NCI-H187 (cell line): ENCODE measurements around the gene CC2D1A.
"Not testable (repeated sequence)": the region's sequence is repeated elsewhere in the genome, so short reads cannot be mapped to it uniquely, and the experiment has no call there.

ENCODE experiments used
- DNase-seq, 2 experiments: peaks; one replicate each; lab custom pipeline; 2025; lab: John Stamatoyannopoulos, UW

The CC2D1A gene

GRCh38 chr19:13908674-13909073 lies 2.7 kb downstream of the CC2D1A start:
- no peak for DNase-seq

DNA sequence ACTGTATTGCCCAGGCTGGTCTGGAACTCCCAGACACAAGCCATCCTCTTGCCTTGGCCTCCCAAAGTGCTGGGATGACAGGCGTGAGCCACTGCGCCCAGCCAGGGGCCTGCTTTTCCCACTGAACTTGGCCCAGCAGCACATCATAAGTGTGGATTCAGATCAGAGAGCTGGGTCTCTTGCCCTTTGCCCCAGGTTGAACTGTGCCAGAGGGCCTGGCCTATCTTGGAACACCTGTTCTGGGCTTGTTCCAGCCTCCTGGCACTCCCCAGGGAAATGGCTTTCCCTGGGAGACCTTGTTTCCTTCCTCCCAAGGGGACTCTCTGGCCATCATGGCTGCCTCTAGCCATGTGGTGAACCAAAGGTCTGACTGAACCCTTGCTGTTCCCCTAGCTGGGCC lies 3.4 kb downstream of the CC2D1A start:
- no peak for DNase-seq

DNA sequence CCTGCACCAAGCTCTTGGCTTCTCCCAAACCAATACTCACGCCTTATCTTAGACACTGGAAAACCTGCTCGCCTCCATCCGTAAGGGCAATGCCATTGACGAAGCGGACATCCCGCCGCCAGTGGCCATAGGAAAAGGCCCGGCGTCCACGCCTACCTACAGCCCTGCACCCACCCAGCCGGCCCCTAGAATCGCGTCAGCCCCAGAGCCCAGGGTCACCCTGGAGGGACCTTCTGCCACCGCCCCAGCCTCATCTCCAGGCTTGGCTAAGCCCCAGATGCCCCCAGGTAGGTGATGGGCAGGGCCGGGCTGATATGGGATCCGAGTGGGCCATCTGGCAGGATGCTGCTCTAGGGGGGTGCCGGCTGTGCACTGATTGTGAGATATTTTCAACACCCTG lies 7.4 kb downstream of the CC2D1A start:
- no peak for DNase-seq

DNA sequence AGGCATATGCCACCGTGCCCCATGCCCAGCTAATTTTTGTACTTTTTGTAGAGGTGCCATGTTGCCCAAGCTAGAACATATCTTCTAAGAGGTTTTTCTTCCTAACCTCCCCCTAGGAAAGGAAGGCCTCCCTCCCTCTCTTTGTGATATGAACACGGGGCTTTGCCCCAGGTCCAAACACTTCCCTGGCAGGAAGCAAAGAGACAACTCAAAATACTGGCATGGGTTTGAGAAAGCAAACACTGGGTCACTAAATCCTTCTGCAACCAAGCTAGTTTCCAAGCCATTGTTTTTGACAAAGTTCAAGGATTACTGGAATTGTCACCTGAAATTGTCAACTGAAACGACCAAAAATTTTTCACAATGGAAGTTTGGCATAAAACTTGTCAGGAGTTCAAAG lies 8.8 kb downstream of the CC2D1A start:
- no peak for DNase-seq

DNA sequence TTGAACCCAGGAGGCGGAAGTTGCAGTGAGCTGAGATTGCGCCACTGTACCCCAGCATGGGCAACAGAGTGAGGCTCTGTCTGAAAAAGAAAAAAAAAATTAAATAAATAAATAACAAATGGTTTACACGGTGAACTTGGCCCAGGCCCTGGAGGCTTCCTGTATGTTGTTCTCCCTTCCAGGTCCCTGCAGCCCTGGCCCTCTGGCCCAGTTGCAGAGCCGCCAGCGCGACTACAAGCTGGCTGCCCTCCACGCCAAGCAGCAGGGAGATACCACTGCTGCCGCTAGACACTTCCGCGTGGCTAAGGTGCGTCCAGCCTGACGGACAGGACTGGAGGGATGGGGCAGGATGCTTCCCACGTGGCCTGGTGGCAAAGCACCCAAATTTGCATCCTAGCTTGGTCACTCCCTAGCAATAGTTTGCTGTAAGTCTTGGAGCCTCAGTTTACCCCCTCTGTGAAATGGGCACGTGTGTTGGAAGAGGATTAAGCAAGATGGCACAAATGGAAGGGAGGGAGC lies 11.9 kb downstream of the CC2D1A start:
- DNase-seq, result no peak

DNA sequence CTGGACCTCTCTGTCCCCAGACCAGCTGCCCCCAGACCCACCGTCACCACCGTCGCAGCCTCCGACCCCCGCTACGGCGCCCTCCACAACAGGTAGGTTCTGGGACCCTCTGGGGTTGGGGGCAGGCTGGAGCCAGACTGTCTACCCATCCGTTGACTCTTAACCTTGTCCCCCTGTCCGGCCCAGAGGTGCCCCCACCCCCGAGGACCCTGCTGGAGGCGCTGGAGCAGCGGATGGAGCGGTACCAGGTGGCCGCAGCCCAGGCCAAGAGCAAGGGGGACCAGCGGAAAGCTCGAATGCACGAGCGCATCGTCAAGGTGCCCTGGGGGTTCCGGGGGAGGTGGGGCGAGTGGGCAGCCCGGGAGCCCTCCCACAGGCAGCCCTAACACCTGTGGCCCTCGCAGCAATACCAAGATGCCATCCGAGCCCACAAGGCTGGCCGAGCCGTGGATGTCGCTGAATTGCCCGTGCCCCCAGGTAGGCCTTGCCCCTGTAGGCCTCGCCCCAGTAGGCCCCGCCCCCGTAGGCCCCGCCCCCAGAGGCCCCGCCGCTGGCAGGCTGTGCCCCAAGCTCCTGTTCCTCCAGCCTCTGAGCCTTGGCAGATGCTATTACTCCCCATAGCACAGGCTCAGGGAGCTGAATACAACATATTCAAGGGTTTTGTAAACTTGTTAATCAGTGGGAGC lies 12.9 kb downstream of the CC2D1A start:
- no peak for DNase-seq

DNA sequence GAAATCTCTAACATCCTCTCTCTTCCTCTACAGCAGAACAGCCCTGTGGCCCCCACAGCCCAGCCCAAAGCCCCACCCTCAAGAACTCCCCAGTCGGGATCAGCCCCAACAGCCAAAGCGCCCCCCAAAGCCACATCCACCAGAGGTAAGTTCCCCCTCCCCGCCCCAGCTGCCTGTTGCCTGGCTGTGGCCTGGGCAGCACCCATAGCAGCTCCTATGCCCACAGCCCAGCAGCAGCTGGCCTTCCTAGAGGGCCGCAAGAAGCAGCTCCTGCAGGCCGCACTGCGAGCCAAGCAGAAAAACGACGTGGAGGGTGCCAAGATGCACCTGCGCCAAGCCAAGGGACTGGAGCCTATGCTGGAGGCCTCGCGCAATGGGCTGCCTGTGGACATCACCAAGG lies 14.5 kb downstream of the CC2D1A start:
- DNase-seq, result no peak

DNA sequence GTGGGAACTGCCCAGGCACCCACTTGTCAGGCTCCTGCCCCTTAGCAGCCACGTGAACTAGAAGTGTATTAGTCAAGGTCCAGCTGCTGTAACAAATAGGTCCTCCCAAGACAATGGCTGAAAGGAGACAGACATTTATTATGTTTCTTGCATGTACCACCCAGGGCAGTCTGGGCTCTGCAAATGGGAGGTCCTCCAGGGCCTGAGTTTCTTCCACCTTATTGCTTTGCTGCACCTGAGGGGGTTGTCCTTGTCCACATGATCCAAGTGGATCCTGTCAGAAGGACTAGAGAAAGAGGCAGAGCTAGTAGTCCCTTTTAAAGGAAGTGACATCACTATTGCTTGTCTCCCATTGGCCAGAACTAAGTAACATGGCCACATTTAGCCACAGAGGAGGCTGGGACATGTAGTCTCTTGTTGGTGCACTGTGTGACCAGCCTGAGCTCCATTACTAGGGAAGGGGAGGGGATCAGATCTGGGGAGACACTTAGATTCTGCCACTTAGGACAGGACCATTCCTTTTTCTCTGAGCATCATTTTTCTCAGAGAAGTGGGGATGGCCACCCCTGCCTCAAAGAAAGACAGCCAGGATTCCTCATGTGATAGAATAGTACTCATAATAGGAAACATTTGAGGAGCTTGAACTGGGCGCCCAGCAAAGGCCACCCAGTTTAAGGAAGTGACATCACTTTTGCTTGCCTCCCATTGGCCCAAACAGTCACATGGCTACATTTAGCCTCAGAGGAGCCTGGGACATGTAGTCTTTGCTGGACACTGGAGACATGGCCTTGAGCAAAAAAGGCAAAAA lies 15.1 kb downstream of the CC2D1A start:
- no peak for DNase-seq

- DNase-seq, result not testable (repeated sequence)
Observed at GRCh38 chr19:13922118-13922517, 16.1 kb downstream of the CC2D1A start.

GRCh38 chr19:13923194-13923987 lies 17.4 kb downstream of the CC2D1A start:
- DNase-seq, result no peak

DNA sequence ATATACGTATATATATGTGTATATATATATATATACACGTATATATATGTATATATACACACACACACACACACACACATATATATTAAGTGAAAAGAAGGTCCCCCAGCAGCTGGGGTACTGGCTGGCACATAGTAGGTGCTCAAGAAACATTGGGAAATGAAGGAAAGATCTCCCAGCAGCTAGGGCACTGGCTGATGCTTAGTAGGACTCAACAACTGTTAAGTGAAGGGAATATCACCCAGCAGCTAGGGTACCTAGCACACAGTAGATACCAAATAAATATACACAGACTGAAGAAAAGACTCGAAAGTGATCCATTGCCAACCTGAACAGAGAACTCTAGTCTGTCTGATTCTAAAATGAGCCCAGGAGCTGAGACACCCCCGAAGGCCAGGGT lies 20.0 kb downstream of the CC2D1A start:
- no peak for DNase-seq

DNA sequence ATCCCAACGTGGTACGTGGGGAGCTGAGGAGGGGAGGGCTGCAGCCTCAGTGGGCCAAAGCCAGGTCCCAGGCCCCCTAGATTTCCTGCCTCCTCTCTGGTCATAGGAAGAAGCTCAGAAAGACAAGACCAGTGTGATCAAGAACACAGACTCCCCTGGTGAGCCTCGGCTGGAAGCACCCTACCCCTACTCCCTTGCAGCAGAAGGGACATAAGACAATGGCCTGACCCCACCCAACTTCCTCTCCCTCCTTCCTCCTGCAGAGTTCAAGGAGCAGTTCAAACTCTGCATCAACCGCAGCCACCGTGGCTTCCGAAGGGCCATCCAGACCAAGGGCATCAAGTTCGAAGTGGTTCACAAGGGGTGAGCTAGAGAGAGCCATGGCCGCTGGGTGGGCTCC lies 20.7 kb downstream of the CC2D1A start:
- no peak for DNase-seq

DNA sequence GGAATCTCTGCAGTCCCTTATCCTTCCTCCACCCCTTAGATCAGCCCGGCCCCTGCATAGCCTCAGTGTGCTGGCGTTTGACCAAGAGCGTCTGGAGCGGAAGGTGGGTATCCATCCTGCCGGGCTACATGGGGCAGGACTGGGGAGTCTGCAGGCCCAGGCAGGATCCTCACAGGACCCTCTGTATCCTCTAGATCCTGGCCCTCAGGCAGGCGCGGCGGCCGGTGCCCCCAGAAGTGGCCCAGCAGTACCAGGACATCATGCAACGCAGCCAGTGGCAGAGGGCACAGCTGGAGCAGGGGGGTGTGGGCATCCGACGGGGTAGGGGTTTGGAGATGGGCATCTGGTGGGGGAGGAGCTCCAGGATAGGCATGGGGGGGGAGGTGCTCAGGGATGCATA lies 23.3 kb downstream of the CC2D1A start:
- no peak for DNase-seq

GRCh38 chr19:13929956-13930355 lies 24.0 kb downstream of the CC2D1A start:
- no peak for DNase-seq

DNA sequence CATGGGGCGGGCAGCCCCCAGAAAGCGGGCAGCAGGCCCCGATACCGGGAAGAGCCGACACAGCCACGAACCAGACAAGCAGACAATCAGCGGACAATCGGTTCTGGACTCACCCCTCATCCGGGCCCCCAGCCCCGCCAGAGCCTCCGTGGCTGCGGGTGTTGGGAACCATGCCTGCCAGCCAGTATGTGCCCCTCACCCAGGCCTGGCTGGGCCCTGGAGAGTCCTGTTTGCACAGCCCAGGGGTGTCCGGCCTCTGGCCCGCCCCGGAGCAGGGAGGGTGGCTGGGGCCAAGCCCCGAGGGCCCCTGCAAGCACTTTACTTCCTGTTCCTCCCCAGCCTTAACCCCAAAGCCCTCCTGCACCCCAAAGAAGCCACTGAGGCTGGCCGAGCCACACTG lies 24.4 kb downstream of the CC2D1A start:
- no peak for DNase-seq

DNA sequence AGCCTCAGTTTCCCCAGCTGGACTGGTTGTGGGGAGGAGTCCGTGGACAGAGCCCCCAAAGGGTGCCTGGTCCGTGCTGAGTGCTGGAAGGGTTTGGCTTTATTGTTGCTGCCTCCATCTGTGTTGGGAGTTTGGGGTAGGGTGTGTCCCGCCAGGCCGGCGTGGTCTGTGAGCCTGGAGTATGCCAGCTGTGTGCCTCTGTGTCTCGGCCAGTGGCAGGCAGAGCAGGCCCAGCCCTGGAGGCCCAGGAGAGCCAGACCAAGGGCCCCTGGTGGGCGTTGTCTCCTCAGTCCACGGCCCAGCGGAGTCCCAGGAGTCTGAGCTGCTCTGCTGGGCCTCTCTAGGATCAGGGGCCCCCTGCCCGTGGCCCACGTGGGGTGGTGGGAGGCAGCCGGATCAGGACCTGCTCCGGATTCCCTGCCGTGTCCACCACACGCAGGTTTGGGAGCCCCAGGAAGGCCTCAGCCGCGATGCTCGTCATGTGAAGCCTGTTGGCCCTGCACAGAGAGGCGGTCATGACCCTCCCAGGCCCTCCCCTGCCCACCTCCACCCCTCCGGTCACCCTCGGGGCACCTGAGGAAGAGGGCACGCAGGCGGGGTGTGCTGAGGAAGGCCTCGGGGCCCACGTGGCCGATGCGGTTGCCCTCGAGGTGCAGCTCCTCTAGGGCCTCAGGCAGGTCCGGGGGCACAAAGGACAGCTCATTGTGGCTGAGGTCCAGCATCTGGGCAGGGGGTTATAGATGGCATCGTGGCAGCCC lies 25.6 kb downstream of the CC2D1A start:
- DNase-seq, result no peak

DNA sequence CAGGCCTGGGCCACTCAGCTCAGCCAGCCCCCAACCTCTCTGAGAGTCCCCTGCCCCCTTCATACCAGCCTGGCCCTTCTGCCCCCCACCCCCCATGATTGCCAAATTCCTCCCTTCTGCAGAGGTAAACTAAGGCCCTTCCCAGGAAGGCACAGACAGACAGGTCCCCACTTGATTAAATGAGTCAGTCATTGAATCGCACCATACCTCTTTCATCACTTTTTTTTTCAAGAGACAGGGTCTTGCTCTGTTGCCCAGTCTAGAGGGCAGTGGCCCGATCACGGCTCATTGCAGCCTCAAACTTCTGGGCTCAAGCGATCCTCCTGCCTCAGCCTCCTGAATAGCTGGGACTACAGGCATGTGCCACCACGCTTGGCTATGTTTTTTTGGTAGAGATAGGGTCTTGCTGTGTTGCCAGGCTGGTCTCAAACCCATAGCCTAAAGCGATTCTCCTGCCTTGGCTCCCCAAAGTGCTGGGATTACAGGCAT lies 26.2 kb downstream of the CC2D1A start:
- no peak for DNase-seq

GRCh38 chr19:13932911-13933393 lies 27.0 kb downstream of the CC2D1A start:
- DNase-seq, result no peak

DNA sequence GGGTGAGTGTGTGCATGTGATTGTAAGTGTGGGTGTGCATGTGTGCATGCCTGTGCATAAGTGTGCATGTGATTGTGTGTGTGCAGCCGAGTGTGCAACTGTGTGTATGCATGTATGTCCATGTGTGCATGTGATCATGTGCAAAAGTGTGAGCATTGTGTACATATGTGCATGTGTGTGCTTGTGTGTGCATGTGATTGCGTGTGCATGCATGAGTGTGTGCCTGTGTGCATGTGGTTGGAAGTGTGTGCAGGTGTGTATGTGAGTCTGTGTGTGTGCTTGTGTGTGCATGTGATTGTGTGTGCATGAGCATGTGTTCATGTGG lies 28.7 kb downstream of the CC2D1A start:
- no peak for DNase-seq

- no peak for DNase-seq
Observed at GRCh38 chr19:13935765-13936510, 29.9 kb downstream of the CC2D1A start.
